Endothelial cell of umbilical vein (primary cell): ENCODE data around the gene DGLUCY. TPM values are rescaled to one million over a fixed set of nuclear protein-coding genes. Genes with fewer than 3 reads are reported as not detected.
"Not testable (repeated sequence)": the region's sequence is repeated elsewhere in the genome, so short reads cannot be mapped to it uniquely, and the experiment has no call there.

ENCODE experiments used
- BruUV-seq: library from RNA; stranded (reverse); fragments of 400-500 nt; replicated peaks from 2 replicates; lab custom pipeline; 2021; lab: Mats Ljungman, UMichigan
- CTCF ChIA-PET: fragments of 300-600, 350-600 bp; sonication (Branson Sonifier 250); formaldehyde crosslinking; loops from one replicate; lab custom pipeline; 2021; ENCODE audit warnings: antibody characterized with exemption, inconsistent platforms; lab: Charles Lee
- POLR2A ChIA-PET: fragments of 300-600, 350-600 bp; sonication (Branson Sonifier 250); formaldehyde crosslinking; loops from one replicate; lab custom pipeline; 2021; ENCODE audit warnings: antibody characterized with exemption, inconsistent platforms; lab: Charles Lee
- DNase-seq: peaks from one replicate; pipeline ENCODE4 v3.0.0-alpha.2; 2011; ENCODE audit warnings: low read depth, low spot score
- FAIRE-seq: peaks from 2 replicates; lab custom pipeline; 2011; peaks lifted over from hg19 to GRCh38; lab: Jason Lieb, UNC
- H2AFZ ChIP-seq: 2 replicates; pipeline ENCODE4 v1.6.0; 2012; ENCODE audit warnings: low read depth, low read length, control low read depth, inconsistent platforms
- H3K27ac ChIP-seq: 2 replicates; pipeline ENCODE4 v1.5.1; 2011; ENCODE audit warnings: low read depth, mild to moderate bottlenecking, control low read depth, low read length, moderate library complexity; ENCODE audit not compliant: insufficient read depth
- H3K27me3 ChIP-seq, 2 experiments: 2 replicates each; pipeline versions ENCODE4 v1.6.0 to v1.6.1; 2011; ENCODE audit warnings: low read length in 2 of 2, mixed read lengths in 1 of 2; ENCODE audit not compliant: control insufficient read depth in 2 of 2, insufficient read depth in 2 of 2
- H3K36me3 ChIP-seq, 2 experiments: 2 replicates in 1 of 2; 3 replicates in 1 of 2; pipeline ENCODE4 v1.5.1; 2011; ENCODE audit warnings: low read length in 2 of 2, mild to moderate bottlenecking in 1 of 2, moderate library complexity in 1 of 2; ENCODE audit not compliant: control insufficient read depth in 2 of 2, insufficient read depth in 2 of 2; ENCODE audit errors: extremely low read depth in 1 of 2
- H3K4me1 ChIP-seq: 3 replicates; pipeline ENCODE4 v1.5.1; 2011; ENCODE audit warnings: mild to moderate bottlenecking, low read length; ENCODE audit not compliant: control insufficient read depth, insufficient read depth; ENCODE audit errors: extremely low read depth
- H3K4me2 ChIP-seq: 2 replicates; pipeline ENCODE4 v1.6.1; 2011; ENCODE audit warnings: low read length, control low read depth, mixed read lengths; ENCODE audit not compliant: insufficient read depth
- H3K4me3 ChIP-seq, 3 experiments: fragments of 200-600 bp in 1 of 3; sonication (generic), shearing (Covaris generic) in 1 of 3; replicated peaks in 1 of 3; 2 replicates each; pipeline ENCODE4 v1.5.1; 2011 to 2016; ENCODE audit warnings: control low read depth in 3 of 3, low read length in 3 of 3, mild to moderate bottlenecking in 2 of 3, inconsistent platforms in 1 of 3, low read depth in 1 of 3, moderate library complexity in 1 of 3; ENCODE audit not compliant: insufficient read depth in 1 of 3
- H3K79me2 ChIP-seq: 2 replicates; pipeline ENCODE4 v1.6.0; 2012; ENCODE audit warnings: low read length, inconsistent platforms; ENCODE audit not compliant: control insufficient read depth, insufficient read depth
- H3K9ac ChIP-seq: replicated peaks from 2 replicates; pipeline ENCODE3; 2011; ENCODE audit warnings: low read length, control low read depth; ENCODE audit not compliant: insufficient read depth; ENCODE audit errors: extremely low read depth
- H3K9me1 ChIP-seq: replicated peaks from 3 replicates; pipeline ENCODE4 v1.6.0; 2011; ENCODE audit warnings: mild to moderate bottlenecking, low read length; ENCODE audit not compliant: control insufficient read depth, insufficient read depth; ENCODE audit errors: extremely low read depth
- H3K9me3 ChIP-seq: replicated peaks from 2 replicates; pipeline ENCODE4 v1.5.1; 2012; ENCODE audit warnings: low read length, inconsistent platforms; ENCODE audit not compliant: control insufficient read depth, insufficient read depth
- H4K20me1 ChIP-seq: replicated peaks from 2 replicates; pipeline ENCODE3; 2011; ENCODE audit warnings: mild to moderate bottlenecking, low read length; ENCODE audit not compliant: control insufficient read depth, insufficient read depth; ENCODE audit errors: extremely low read depth
- FOS ChIP-seq: IDR thresholded peaks from 2 replicates; pipeline ENCODE4 v1.6.1; 2011; ENCODE audit warnings: mild to moderate bottlenecking, low read length, moderate library complexity, borderline replicate concordance; ENCODE audit not compliant: insufficient read depth
- GATA2 ChIP-seq: IDR thresholded peaks from 2 replicates; pipeline ENCODE4 v1.7.0; 2011; ENCODE audit warnings: low read depth, mild to moderate bottlenecking, moderate library complexity, mixed read lengths, low read length; ENCODE audit not compliant: insufficient read length, insufficient read depth
- JUN ChIP-seq: IDR thresholded peaks from 2 replicates; pipeline ENCODE4 v1.6.1; 2011; ENCODE audit warnings: borderline replicate concordance, low read depth; ENCODE audit not compliant: insufficient read length, insufficient read depth
- POLR2A ChIP-seq: IDR thresholded peaks from 2 replicates; pipeline ENCODE4 v1.6.1; 2012; ENCODE audit warnings: low read depth, mild to moderate bottlenecking, control low read depth, low read length
- dilution Hi-C: fragments of 300-500 bp; cut with MboI; formaldehyde crosslinking; loops from one replicate; pipeline ENCODE4 v1.15.0; 2019; ENCODE audit warnings: low sequenced_read_pairs; ENCODE audit not compliant: extremely low pct_ligation_motif_present
- intact Hi-C: fragments of 100-400 bp; cut with micrococcal nuclease; formaldehyde crosslinking; loops from one replicate; pipeline ENCODE4 v1.10.0; 2022
- polyA plus RNA-seq, 4 experiments: library from polyadenylated mRNA; depleted of rRNA in 3 of 4; stranded (reverse) in 3 of 4; unstranded in 1 of 4; fragments of >200 nt; gene quantifications; 2 replicates each; pipeline versions ENCODE4 v1.2.1 to v1.2.3, GENCODE V29; 2011 to 2012; ENCODE audit warnings: missing spikeins in 1 of 4
- total RNA-seq: library from RNA; stranded (reverse); gene quantifications from 2 replicates; pipeline ENCODE4 v1.2.3, GENCODE V29; 2021

The DGLUCY gene
- total and polyA plus RNA-seq, 2 donors (not counting 3 experiments of a cell fraction or from before 2014, with no cell fraction given): 40.9 to 65.6 TPM

DNA sequence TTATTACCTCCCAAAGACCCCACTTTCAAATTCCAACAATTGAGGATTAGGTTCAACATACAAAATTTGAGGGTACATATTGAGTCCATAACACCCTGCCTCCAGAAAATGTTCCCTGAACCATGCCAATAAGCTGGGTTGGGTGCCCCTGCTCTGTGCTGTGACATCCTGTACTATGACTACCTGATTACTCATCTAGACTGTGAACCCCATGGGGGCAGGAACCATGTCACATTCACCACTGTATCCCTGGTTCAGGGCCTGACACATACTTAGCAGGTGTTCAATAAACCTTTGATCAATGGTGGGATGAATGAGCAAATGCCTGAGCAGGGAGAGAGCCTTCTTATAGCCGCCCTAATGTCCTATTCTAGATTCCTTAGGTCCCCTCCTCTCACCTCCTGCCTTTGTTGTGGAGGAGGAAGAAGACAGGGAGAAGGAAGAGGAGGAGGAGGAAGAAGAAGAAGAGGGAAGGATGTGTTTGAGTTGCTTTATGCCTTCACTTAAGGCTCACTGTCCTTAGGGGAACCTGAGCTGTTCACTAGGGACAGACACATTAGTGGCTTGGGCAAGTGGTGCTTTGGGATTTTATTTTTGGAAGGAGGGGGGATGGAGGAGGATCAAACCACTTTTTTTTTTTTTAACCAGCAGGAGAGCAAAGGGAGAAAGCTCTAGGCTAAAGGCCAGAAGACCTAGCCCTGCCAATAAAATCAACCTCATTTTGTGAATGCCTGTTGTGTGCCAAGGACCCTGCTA is 109.3 kb downstream of the DGLUCY start:
- intact Hi-C loops (no loop called here), dilution Hi-C loops (no loop called here)
- no peaks in the 10 kb centered on the region for H3K9me1 ChIP-seq
- ChIA-PET CTCF (interaction anchor here (1.1 kb wide), 1 partner anchor 45 kb away, joined by 3 read pairs; no protein-coding TSS in a partner anchor), POLR2A (no interaction called here)
- H3K9me3 ChIP-seq: no peaks in the 10 kb centered on the region
- no TSS peak for BruUV-seq
- TF ChIP-seq FOS: peak; percentile 21
- no peak for TF ChIP-seq POLR2A
- peaks cover 29% of the 10 kb centered on the region for H3K4me1 ChIP-seq
- no peaks in the 10 kb centered on the region for H3K36me3 ChIP-seq
- FAIRE-seq (peak; percentile 69), DNase-seq (no peak)
- H4K20me1 ChIP-seq: no peaks in the 10 kb centered on the region
- no peaks in the 10 kb centered on the region for H3K27me3 ChIP-seq
- H3K27ac ChIP-seq: no peak overlapping the region
- no peaks in the 10 kb centered on the region for H3K79me2 ChIP-seq
- no peak overlapping the region for H3K4me3 ChIP-seq
- no peak overlapping the region for H3K9ac ChIP-seq
- H3K4me2 ChIP-seq: no peak overlapping the region
- no peak overlapping the region for H2AFZ ChIP-seq

DNA sequence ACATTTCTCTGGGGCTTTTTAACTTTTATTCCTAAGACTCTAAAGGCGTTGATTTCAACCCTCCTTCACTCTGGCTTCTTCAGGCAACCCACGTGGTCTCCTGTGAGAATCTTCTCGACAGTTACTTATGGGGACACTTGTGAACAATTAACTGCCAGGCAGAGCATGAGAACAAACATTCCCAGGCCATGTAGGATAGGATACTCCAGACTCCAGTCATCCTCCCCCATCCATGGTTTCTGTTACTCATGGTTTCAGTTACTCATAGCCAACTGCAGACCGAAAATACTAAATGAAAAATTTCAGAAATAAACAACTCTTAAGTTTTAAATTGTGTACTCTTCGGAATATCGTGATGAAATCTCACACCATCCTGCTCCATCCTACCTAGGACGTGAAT is 111.2 kb downstream of the DGLUCY start:
- no peak overlapping the region for H3K4me3 ChIP-seq
- peaks cover 33% of the 10 kb centered on the region for H3K4me1 ChIP-seq
- H3K36me3 ChIP-seq: no peaks in the 10 kb centered on the region
- intact Hi-C loops (no loop called here), dilution Hi-C loops (no loop called here)
- H4K20me1 ChIP-seq: no peaks in the 10 kb centered on the region
- H3K9me3 ChIP-seq: no peaks in the 10 kb centered on the region
- no TSS peak for BruUV-seq
- no peak for FAIRE-seq
- DNase-seq: no peak
- H2AFZ ChIP-seq: no peak overlapping the region
- no peak for TF ChIP-seq JUN
- no peak for TF ChIP-seq GATA2
- no peak overlapping the region for H3K4me2 ChIP-seq
- H3K27me3 ChIP-seq: no peaks in the 10 kb centered on the region
- no peaks in the 10 kb centered on the region for H3K79me2 ChIP-seq
- ChIA-PET CTCF (no interaction called here), POLR2A (no interaction called here)
- H3K9me1 ChIP-seq: no peaks in the 10 kb centered on the region
- H3K27ac ChIP-seq: no peak overlapping the region
- H3K9ac ChIP-seq: no peak overlapping the region

DNA sequence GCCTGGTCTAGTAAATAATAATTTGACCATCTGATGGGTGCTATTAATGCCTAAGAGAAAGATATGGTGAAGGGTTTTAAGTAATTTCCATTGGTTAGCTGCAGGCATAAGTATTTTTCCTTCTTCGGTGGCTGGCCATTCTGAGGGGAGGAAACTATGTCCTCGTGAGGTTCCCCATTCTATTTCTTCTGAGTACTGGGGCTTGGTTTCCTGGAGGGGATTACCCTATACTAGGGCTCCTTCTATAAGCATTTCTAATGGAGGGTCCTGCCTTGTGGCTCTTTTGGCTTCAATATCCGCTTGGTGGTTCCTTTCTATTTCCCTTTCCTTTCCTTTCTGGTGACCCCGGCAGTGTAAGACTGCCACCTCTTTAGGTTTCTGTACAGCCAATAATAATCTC is 112.5 kb downstream of the DGLUCY start:
- dilution Hi-C loops, H3K4me3 ChIP-seq, POLR2A ChIA-PET, H3K9me3 ChIP-seq, H2AFZ ChIP-seq, H3K9ac ChIP-seq, H3K4me2 ChIP-seq, DNase-seq, H3K27me3 ChIP-seq, intact Hi-C loops, H3K79me2 ChIP-seq, H3K36me3 ChIP-seq, H3K27ac ChIP-seq, BruUV-seq, H3K9me1 ChIP-seq, FAIRE-seq, H4K20me1 ChIP-seq: not testable (repeated sequence)
- H3K4me1 ChIP-seq: peaks cover 23% of the 10 kb centered on the region
- CTCF ChIA-PET: interaction anchor here (3.3 kb wide), 1 partner anchor 49 kb away, joined by 11 read pairs; no protein-coding TSS in a partner anchor
